GM23338 (cell line): ENCODE measurements around the gene SHMT1. TPM values are rescaled to one million over a fixed set of nuclear protein-coding genes. Genes with fewer than 3 reads are reported as not detected.

Source experiments
- ATAC-seq: fragments of 200-7000 bp; cut with Tn5 transposase; 3 replicates; pipeline ENCODE4 v1.9.1; 2020
- DNase-seq: peaks from one replicate; pipeline ENCODE4 v3.0.0-alpha.2; 2015; ENCODE audit warnings: low spot score
- H2AFZ ChIP-seq: fragments of 200-600 bp; sonication (generic); 2 replicates; pipeline ENCODE4 v1.8.0; 2016; ENCODE audit warnings: antibody characterized with exemption, mild to moderate bottlenecking, moderate library complexity
- H3F3A ChIP-seq: fragments of 200-600 bp; sonication (generic); replicated peaks from 2 replicates; pipeline ENCODE4 v1.8.0; 2017; ENCODE audit warnings: antibody characterized with exemption, mixed run types, low read depth
- H3K27ac ChIP-seq: fragments of 200-600 bp; sonication (generic); 2 replicates; pipeline ENCODE4 v1.6.1; 2016; ENCODE audit warnings: low read depth
- H3K27me3 ChIP-seq: fragments of 200-600 bp; sonication (generic); 2 replicates; pipeline ENCODE4 v1.8.0; 2016; ENCODE audit warnings: mild to moderate bottlenecking, mixed run types, moderate library complexity; ENCODE audit not compliant: insufficient read depth
- H3K36me3 ChIP-seq: fragments of 200-600 bp; sonication (generic); 2 replicates; pipeline ENCODE4 v1.8.0; 2016; ENCODE audit warnings: mild to moderate bottlenecking; ENCODE audit not compliant: insufficient read depth
- H3K4me1 ChIP-seq: fragments of 200-600 bp; sonication (generic); 2 replicates; pipeline ENCODE4 v1.8.0; 2016; ENCODE audit warnings: mild to moderate bottlenecking, moderate library complexity; ENCODE audit not compliant: insufficient read depth
- H3K4me2 ChIP-seq: fragments of 200-600 bp; sonication (generic); 2 replicates; pipeline ENCODE4 v1.7.1; 2017; ENCODE audit warnings: mixed run types
- H3K4me3 ChIP-seq: fragments of 200-600 bp; sonication (generic); 2 replicates; pipeline ENCODE4 v1.6.1; 2016; ENCODE audit warnings: mixed run types
- H3K79me2 ChIP-seq: fragments of 200-600 bp; sonication (generic); replicated peaks from 2 replicates; pipeline ENCODE4 v1.8.0; 2017; ENCODE audit warnings: mild to moderate bottlenecking; ENCODE audit not compliant: insufficient read depth
- H3K9me2 ChIP-seq: fragments of 200-600 bp; sonication (generic); 2 replicates; pipeline ENCODE4 v1.8.0; 2017; ENCODE audit not compliant: insufficient read depth
- H4K20me1 ChIP-seq: fragments of 200-600 bp; sonication (generic); replicated peaks from 2 replicates; pipeline ENCODE4 v1.8.0; 2017; ENCODE audit warnings: mild to moderate bottlenecking; ENCODE audit not compliant: insufficient read depth
- H3K27ac Mint-ChIP-seq: 2 replicates; pipeline ENCODE4 v1.8.0; 2020; ENCODE audit warnings: inconsistent platforms, mild to moderate bottlenecking, moderate library complexity, mixed read lengths
- H3K27me3 Mint-ChIP-seq: 3 replicates; pipeline ENCODE4 v1.8.0; 2022; ENCODE audit warnings: low read depth, mild to moderate bottlenecking, moderate library complexity, mixed read lengths, inconsistent platforms; ENCODE audit not compliant: insufficient read depth, poor library complexity
- H3K36me3 Mint-ChIP-seq: 3 replicates; pipeline ENCODE4 v1.8.0; 2021; ENCODE audit warnings: low read depth, mild to moderate bottlenecking, inconsistent platforms, moderate library complexity, mixed read lengths
- H3K4me1 Mint-ChIP-seq: 3 replicates; pipeline ENCODE4 v1.8.0; 2020; ENCODE audit warnings: mild to moderate bottlenecking, inconsistent platforms, mixed read lengths
- H3K4me3 Mint-ChIP-seq: 3 replicates; pipeline ENCODE4 v1.8.0; 2021; ENCODE audit warnings: moderate library complexity, mild to moderate bottlenecking, inconsistent platforms, mixed read lengths
- H3K9me3 Mint-ChIP-seq: 3 replicates; pipeline ENCODE4 v1.8.0; 2020; ENCODE audit warnings: moderate library complexity, mild to moderate bottlenecking, inconsistent platforms, mixed read lengths
- CREB1 ChIP-seq: fragments of 250-450 bp; sonication (Bioruptor Pico); IDR thresholded peaks from 2 replicates; pipeline ENCODE4 v1.5.0; 2020; ENCODE audit warnings: low read depth, mild to moderate bottlenecking, moderate library complexity
- CTCF ChIP-seq, 2 experiments: fragments of 200-600 bp in 1 of 2; sonication (generic) in 1 of 2; conservative IDR thresholded peaks; 2 replicates each; pipeline versions ENCODE4 v1.5.1 to v1.6.1; 2016 to 2017; ENCODE audit warnings: antibody characterized with exemption in 2 of 2, low read depth in 2 of 2, mild to moderate bottlenecking in 2 of 2, moderate library complexity in 1 of 2
- ETS1 ChIP-seq: IDR thresholded peaks from 2 replicates; pipeline ENCODE4 v1.6.1; 2016; ENCODE audit warnings: antibody characterized with exemption
- EZH2 ChIP-seq: fragments of 200-600 bp; sonication (generic); IDR thresholded peaks from one replicate; pipeline ENCODE4 v1.8.0; 2017; ENCODE audit warnings: antibody characterized with exemption, mild to moderate bottlenecking, low read depth; ENCODE audit not compliant: unreplicated experiment
- EZH2phosphoT487 ChIP-seq: fragments of 200-600 bp; sonication (generic); IDR thresholded peaks from one replicate; pipeline ENCODE4 v1.8.1; 2018; ENCODE audit warnings: antibody characterized with exemption; ENCODE audit not compliant: unreplicated experiment
- JUNB ChIP-seq: IDR thresholded peaks from one replicate; pipeline ENCODE4 v1.6.1; 2016; ENCODE audit warnings: antibody characterized with exemption; ENCODE audit not compliant: unreplicated experiment
- NANOG ChIP-seq: IDR thresholded peaks from 2 replicates; pipeline ENCODE4 v1.6.1; 2016; ENCODE audit warnings: antibody characterized with exemption, borderline replicate concordance
- POLR2AphosphoS5 ChIP-seq: IDR thresholded peaks from 2 replicates; pipeline ENCODE4 v1.6.1; 2016; ENCODE audit warnings: antibody characterized with exemption, low read depth
- REST ChIP-seq: IDR thresholded peaks from one replicate; pipeline ENCODE4 v1.6.1; 2018; ENCODE audit warnings: antibody characterized with exemption; ENCODE audit not compliant: unreplicated experiment
- STAT1 ChIP-seq: IDR thresholded peaks from one replicate; pipeline ENCODE4 v1.6.1; 2016; ENCODE audit warnings: antibody characterized with exemption; ENCODE audit not compliant: unreplicated experiment
- ZNF114 ChIP-seq: fragments of 250-450 bp; sonication (Bioruptor Pico); IDR thresholded peaks from 2 replicates; pipeline ENCODE4 v1.5.0; 2020; ENCODE audit warnings: mild to moderate bottlenecking, moderate library complexity
- ZNF331 ChIP-seq: fragments of 250-450 bp; sonication (Bioruptor Pico); IDR thresholded peaks from 2 replicates; pipeline ENCODE4 v1.5.0; 2020; ENCODE audit warnings: low read depth, mild to moderate bottlenecking, moderate library complexity
- ZNF462 ChIP-seq: fragments of 250-450 bp; sonication (Bioruptor Pico); IDR thresholded peaks from 2 replicates; pipeline ENCODE4 v1.5.0; 2020; ENCODE audit warnings: mild to moderate bottlenecking, moderate library complexity
- polyA plus RNA-seq: library from polyadenylated mRNA; unstranded; fragments of >200 nt; fragmentation: Nextera tagmentation; extraction: Ambion mirVana; gene quantifications from 2 replicates; pipeline ENCODE4 v1.2.1, GENCODE V29; 2016
- total RNA-seq: library from RNA; depleted of rRNA; stranded (reverse); fragments of >200 nt; shearing (Covaris generic); gene quantifications from 2 replicates; pipeline ENCODE4 v1.2.3, GENCODE V29; 2014

SHMT1 gene
- total and polyA plus RNA-seq, 2 experiments from 2014 or later, result 22.8 to 33.3 TPM

- Histone ChIP-seq H3K4me1 (no peaks in the 10 kb centered on the region), H4K20me1 (no peaks in the 10 kb centered on the region; the same call in 1 of the 2 replicates), H3K4me3 (no peak overlapping the region), H3K79me2 (no peaks in the 10 kb centered on the region), H3K9me2 (no peaks in the 10 kb centered on the region), H3K4me2 (no peak overlapping the region), H2AFZ (no peak overlapping the region), H3F3A (no peaks in the 10 kb centered on the region; the same call in 1 of the 2 replicates), H3K36me3 (no peaks in the 10 kb centered on the region; the same call in 1 of the 2 replicates), H3K27me3 (no peaks in the 10 kb centered on the region), H3K27ac (no peak overlapping the region)
- Mint-ChIP-seq H3K27ac (no peak overlapping the region), H3K9me3 (peaks cover 3% of the 10 kb centered on the region), H3K36me3 (peaks cover 66% of the 10 kb centered on the region), H3K4me3 (no peak overlapping the region), H3K27me3 (peaks cover 8% of the 10 kb centered on the region), H3K4me1 (no peaks in the 10 kb centered on the region)
- DNase-seq (no peak), ATAC-seq (no peak)
- TF ChIP-seq STAT1 (no peak), POLR2AphosphoS5 (no peak), ZNF331 (no peak), ETS1 (no peak), JUNB (no peak), EZH2 (no peak), ZNF462 (CRISPR knock-in tag) (no peak), ZNF114 (CRISPR knock-in tag) (no peak), CTCF (conservative IDR thresholded peaks at IDR 0.05; ENCODE audit: low read depth in 2 of 2) (no peak), REST (no peak), EZH2phosphoT487 (no peak), CREB1 (CRISPR knock-in tag) (no peak), NANOG (no peak)
Observed at GRCh38 chr17:18327556-18327955, 35.8 kb downstream of the SHMT1 start.
